Measurements from ENCODE around the gene VPS37B. TPM values are rescaled to one million over a fixed set of nuclear protein-coding genes. Genes with fewer than 3 reads are reported as not detected.
"Not testable (repeated sequence)": the region's sequence is repeated elsewhere in the genome, so short reads cannot be mapped to it uniquely, and the experiment has no call there.

Gene VPS37B
- total and polyA plus RNA-seq, 3 experiments from 2014 or later: 19.3 to 30.6 (median 19.9) TPM

DNA sequence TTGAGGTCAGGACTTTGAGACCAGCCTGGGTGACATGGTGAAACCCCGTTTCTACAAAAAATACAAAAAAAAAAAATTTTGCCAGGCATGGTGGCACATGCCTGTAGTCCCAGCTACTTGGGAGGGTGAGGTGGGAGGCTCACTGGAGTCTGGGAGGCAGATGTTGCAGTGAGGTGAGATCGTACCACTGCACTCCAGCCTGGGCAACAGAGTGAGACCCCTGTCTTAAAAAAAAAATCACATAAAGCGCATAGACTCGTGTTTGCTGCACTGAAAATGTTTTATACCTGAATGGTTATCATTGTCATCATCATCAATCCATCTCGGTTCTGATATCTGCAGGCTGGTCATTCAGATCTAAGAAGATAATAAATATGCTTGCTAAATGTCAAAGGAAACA lies 24.8 kb upstream of the VPS37B start:
- ChIA-PET CTCF (no interaction called here), POLR2A (no interaction called here)
- Histone ChIP-seq H3K9me3 (ENCODE audit: low read length) (no peaks in the 10 kb centered on the region), H3K4me1 (ENCODE audit: insufficient read depth, low read length) (no peaks in the 10 kb centered on the region), H3K27me3 (ENCODE audit: insufficient read depth, low read length, poor library complexity, severe bottlenecking) (no peaks in the 10 kb centered on the region), H3K36me3 (ENCODE audit: insufficient read depth, low read length) (no peaks in the 10 kb centered on the region), H3K27ac (ENCODE audit: low read depth, low read length) (no peak overlapping the region), H3K4me3 (ENCODE audit: low read length) (no peak overlapping the region)
- Mint-ChIP-seq H3K9me3 (no peaks in the 10 kb centered on the region), H3K27ac (peak overlapping the region in 1 of 8 donors; percentile 43), H3K4me1 (no peaks in the 10 kb centered on the region), H3K27me3 (no peaks in the 10 kb centered on the region), H3K4me3 (no peak overlapping the region), H3K36me3 (no peaks in the 10 kb centered on the region)
- DNase-seq: no peak

DNA sequence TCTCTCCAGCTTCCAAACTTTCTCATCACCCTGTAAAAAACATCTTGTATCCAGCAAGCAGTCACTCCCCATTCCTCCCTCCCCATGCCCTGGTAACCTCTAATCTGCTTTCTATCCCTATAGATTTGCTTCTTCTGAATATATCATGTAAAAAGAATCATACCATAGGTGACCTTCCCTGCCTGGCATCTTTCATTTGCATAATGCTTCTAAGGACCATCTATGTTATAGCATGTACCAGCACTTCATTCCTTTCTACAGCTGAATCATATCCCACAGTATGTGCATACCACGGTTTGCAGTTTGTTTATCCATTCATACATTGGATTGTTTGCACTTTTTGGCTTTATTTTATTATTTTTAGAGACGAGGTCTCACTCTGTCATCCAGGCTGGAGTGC lies 22.9 kb upstream of the VPS37B start:
- no peaks in the 10 kb centered on the region for H3K27me3 ChIP-seq (ENCODE audit: insufficient read depth, low read length, poor library complexity, severe bottlenecking)
- Mint-ChIP-seq H3K9me3 (peaks cover 0 to 2% (median 0%) of the 10 kb centered on the region in 5 donors), H3K27me3 (no peaks in the 10 kb centered on the region), H3K4me1 (no peaks in the 10 kb centered on the region), H3K27ac (peak overlapping the region in 1 of 8 donors; percentile 14), H3K4me3 (no peak overlapping the region), H3K36me3 (no peaks in the 10 kb centered on the region)
- H3K36me3 ChIP-seq (ENCODE audit: insufficient read depth, low read length): no peaks in the 10 kb centered on the region
- no peak for DNase-seq
- H3K9me3 ChIP-seq (ENCODE audit: low read length): no peaks in the 10 kb centered on the region
- ChIA-PET POLR2A (no interaction called here), CTCF (interaction anchor here (0.8 kb wide), 1 partner anchor 22 kb away, joined by 3 read pairs; no protein-coding TSS in a partner anchor)
- H3K4me1 ChIP-seq (ENCODE audit: insufficient read depth, low read length): no peaks in the 10 kb centered on the region
- no peak overlapping the region for H3K27ac ChIP-seq (ENCODE audit: low read depth, low read length)
- no peak overlapping the region for H3K4me3 ChIP-seq (ENCODE audit: low read length)

DNA sequence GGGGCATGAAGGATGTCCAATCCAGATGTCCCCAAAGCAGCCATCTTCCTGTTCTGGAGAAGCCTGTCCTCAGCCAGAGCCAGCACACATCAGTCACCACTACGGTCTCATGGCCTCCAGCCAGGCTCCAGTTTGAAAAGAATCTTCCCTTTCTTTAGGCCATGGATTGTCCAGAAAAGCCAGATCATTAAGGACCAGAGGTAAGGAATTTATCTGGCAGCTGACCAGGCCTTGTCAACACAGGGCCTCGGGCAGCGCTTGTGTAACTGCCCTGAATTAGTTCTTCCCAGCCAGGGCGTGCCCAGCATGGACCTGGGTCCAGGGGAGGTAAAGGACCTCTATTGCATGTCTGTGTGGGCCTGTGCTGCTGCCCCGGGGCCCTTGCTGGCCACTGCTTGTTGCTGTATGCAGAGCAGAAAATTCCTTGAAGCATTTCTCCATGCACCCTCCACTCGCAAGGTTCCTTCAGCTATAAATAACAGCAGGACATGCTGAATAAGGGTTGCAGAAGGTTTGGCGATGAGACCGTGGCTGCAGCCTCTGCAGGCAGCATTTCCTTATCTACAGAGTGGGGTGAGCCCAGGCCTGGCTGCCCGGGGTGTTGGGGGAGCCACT lies 21.7 kb upstream of the VPS37B start:
- Mint-ChIP-seq H3K9me3 (peaks cover 0 to 2% (median 0%) of the 10 kb centered on the region in 5 donors), H3K36me3 (no peaks in the 10 kb centered on the region), H3K27ac (peak overlapping the region in 1 of 8 donors; percentile 56), H3K4me3 (no peak overlapping the region), H3K4me1 (no peaks in the 10 kb centered on the region), H3K27me3 (no peaks in the 10 kb centered on the region)
- Histone ChIP-seq H3K4me3 (ENCODE audit: low read length) (no peak overlapping the region), H3K27me3 (ENCODE audit: insufficient read depth, low read length, poor library complexity, severe bottlenecking) (no peaks in the 10 kb centered on the region), H3K27ac (ENCODE audit: low read depth, low read length) (no peak overlapping the region), H3K9me3 (ENCODE audit: low read length) (no peaks in the 10 kb centered on the region), H3K4me1 (ENCODE audit: insufficient read depth, low read length) (no peaks in the 10 kb centered on the region), H3K36me3 (ENCODE audit: insufficient read depth, low read length) (no peaks in the 10 kb centered on the region)
- DNase-seq: no peak
- POLR2A ChIA-PET: no interaction called here
- CTCF ChIA-PET: no interaction called here

DNA sequence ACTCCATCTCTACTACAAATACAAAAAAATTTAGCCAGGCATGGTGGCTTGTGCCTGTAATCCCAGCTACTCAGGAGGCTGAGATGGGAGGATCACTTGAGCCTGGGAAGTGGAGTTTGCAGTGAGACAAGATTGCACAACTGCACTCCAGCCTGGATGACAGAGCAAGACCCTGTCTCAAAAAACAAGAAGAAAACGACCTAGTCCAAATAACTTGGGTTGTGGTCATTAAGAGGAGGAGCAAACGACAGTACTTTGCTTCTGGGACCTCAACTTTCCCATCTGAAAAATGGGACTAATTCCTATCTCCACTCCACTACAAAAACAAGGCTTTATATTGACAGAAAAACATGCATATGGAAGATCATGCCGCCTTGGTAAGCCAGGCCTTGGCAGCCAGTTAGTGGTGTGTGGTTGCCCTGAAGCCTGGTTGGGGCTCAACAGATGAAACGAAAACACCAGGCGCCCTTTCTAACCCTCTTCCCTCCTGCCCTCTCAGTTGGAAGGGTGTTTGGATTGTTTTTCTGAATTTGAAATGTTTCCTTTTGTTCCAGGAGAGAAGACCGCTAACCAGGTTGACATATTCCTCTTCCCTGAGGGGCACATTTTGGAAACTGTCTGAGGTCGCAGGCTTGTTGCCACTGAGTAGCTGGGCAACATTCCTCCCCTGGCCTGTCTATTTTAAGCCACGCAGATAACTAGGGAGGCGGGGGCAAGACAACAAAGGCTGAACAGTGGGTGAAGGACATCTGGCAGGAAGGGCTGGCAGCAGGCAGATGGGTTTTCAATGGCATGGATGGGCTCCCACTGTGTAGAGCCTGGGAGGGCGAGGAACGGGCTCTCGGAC lies 13.7 kb upstream of the VPS37B start:
- Mint-ChIP-seq H3K4me3 (no peak overlapping the region), H3K27me3 (no peaks in the 10 kb centered on the region), H3K36me3 (no peaks in the 10 kb centered on the region), H3K4me1 (no peaks in the 10 kb centered on the region), H3K27ac (peak overlapping the region in 2 of 8 donors; percentile 23 to 74), H3K9me3 (no peaks in the 10 kb centered on the region)
- H3K27me3 ChIP-seq (ENCODE audit: insufficient read depth, low read length, poor library complexity, severe bottlenecking): no peaks in the 10 kb centered on the region
- DNase-seq: no peak
- no peaks in the 10 kb centered on the region for H3K4me1 ChIP-seq (ENCODE audit: insufficient read depth, low read length)
- POLR2A ChIA-PET: no interaction called here
- no peak overlapping the region for H3K27ac ChIP-seq (ENCODE audit: low read depth, low read length)
- H3K4me3 ChIP-seq (ENCODE audit: low read length): no peak overlapping the region
- H3K36me3 ChIP-seq (ENCODE audit: insufficient read depth, low read length): no peaks in the 10 kb centered on the region
- CTCF ChIA-PET: no interaction called here
- no peaks in the 10 kb centered on the region for H3K9me3 ChIP-seq (ENCODE audit: low read length)

DNA sequence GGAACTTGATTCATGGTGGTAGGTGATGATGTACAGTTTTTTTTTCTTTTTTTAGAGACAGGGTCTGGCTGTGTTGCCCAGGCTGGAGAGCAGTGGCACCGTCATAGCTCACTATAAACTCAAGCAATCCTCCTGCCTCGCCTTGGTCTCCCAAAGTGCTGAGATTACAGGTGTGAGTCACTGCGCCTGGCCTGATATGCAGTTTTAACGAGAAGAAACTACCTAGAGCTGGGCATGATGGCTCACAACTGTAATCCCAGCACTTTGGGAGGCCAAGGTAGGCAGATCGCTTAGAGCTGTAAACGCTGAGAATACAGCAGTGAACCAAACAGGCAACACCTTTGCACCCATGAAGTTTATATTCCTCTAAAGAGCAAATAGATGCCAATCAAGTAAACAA lies 13.0 kb upstream of the VPS37B start:
- Histone ChIP-seq H3K4me3 (ENCODE audit: low read length) (no peak overlapping the region), H3K9me3 (ENCODE audit: low read length) (no peaks in the 10 kb centered on the region), H3K27me3 (ENCODE audit: insufficient read depth, low read length, poor library complexity, severe bottlenecking) (no peaks in the 10 kb centered on the region), H3K27ac (ENCODE audit: low read depth, low read length) (no peak overlapping the region), H3K4me1 (ENCODE audit: insufficient read depth, low read length) (no peaks in the 10 kb centered on the region), H3K36me3 (ENCODE audit: insufficient read depth, low read length) (no peaks in the 10 kb centered on the region)
- Mint-ChIP-seq H3K9me3 (no peaks in the 10 kb centered on the region), H3K27ac (no peak overlapping the region), H3K4me1 (no peaks in the 10 kb centered on the region), H3K4me3 (no peak overlapping the region), H3K27me3 (no peaks in the 10 kb centered on the region), H3K36me3 (no peaks in the 10 kb centered on the region)
- no peak for DNase-seq
- ChIA-PET POLR2A (no interaction called here), CTCF (no interaction called here)

DNA sequence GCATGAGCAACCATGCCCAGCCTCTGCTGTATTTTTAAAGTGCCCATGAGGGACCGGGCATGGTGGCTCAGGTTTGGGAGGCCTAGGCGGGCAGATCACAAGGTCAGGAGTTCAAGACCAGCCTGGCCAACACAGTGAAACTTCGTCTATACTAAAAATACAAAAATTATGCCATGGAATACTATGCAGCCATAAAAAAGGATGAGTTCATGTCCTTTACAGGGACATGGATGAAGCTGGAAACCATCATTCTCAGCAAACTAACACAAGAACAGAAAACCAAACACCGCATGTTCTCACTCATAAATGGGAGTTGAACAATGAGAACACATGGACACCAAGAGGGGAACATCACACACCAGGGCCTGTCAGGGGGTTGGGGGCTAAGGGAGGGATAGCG lies 9.3 kb upstream of the VPS37B start:
- H3K4me3 Mint-ChIP-seq; POLR2A ChIA-PET; H3K4me3 ChIP-seq (ENCODE audit: low read length); H3K9me3 Mint-ChIP-seq; H3K27ac ChIP-seq (ENCODE audit: low read depth, low read length); H3K27ac Mint-ChIP-seq; H3K9me3 ChIP-seq (ENCODE audit: low read length); H3K36me3 ChIP-seq (ENCODE audit: insufficient read depth, low read length); H3K36me3 Mint-ChIP-seq; CTCF ChIA-PET; H3K27me3 ChIP-seq (ENCODE audit: insufficient read depth, low read length, poor library complexity, severe bottlenecking); H3K27me3 Mint-ChIP-seq; DNase-seq: not testable (repeated sequence)
- peaks cover 19 to 25% (median 21%) of the 10 kb centered on the region in 3 donors for H3K4me1 Mint-ChIP-seq
- H3K4me1 ChIP-seq (ENCODE audit: insufficient read depth, low read length): peaks cover 18% of the 10 kb centered on the region

DNA sequence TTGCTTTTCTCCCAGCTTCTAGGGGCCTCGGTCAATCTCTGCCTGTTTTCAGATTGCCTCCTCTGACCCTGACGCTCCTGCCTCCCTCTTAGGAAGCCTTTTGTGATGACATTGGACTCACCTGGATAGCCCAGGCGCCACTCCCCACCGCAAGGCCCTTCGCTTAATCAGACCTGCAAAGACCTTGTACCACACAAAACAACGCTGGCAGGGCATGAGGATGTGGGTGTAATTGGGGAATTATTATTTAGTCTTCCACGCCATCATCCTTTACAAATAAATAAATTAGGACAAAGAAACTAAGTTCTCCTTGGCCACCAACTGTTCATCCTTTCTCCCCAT lies 7.7 kb upstream of the VPS37B start:
- peak overlapping the region in 2 of 8 donors; percentile 38 to 75 for H3K27ac Mint-ChIP-seq
- no peaks in the 10 kb centered on the region for H3K27me3 Mint-ChIP-seq
- no peaks in the 10 kb centered on the region for H3K36me3 Mint-ChIP-seq
- no peak overlapping the region for H3K4me3 Mint-ChIP-seq
- CTCF ChIA-PET: no interaction called here
- Histone ChIP-seq H3K4me1 (ENCODE audit: insufficient read depth, low read length) (peaks cover 34% of the 10 kb centered on the region), H3K9me3 (ENCODE audit: low read length) (no peaks in the 10 kb centered on the region), H3K27ac (ENCODE audit: low read depth, low read length) (no peak overlapping the region), H3K4me3 (ENCODE audit: low read length) (no peak overlapping the region), H3K27me3 (ENCODE audit: insufficient read depth, low read length, poor library complexity, severe bottlenecking) (no peaks in the 10 kb centered on the region), H3K36me3 (ENCODE audit: insufficient read depth, low read length) (no peaks in the 10 kb centered on the region)
- no peak for DNase-seq
- POLR2A ChIA-PET: no interaction called here
- peaks cover 33 to 41% (median 37%) of the 10 kb centered on the region in 3 donors for H3K4me1 Mint-ChIP-seq
- H3K9me3 Mint-ChIP-seq: no peaks in the 10 kb centered on the region

DNA sequence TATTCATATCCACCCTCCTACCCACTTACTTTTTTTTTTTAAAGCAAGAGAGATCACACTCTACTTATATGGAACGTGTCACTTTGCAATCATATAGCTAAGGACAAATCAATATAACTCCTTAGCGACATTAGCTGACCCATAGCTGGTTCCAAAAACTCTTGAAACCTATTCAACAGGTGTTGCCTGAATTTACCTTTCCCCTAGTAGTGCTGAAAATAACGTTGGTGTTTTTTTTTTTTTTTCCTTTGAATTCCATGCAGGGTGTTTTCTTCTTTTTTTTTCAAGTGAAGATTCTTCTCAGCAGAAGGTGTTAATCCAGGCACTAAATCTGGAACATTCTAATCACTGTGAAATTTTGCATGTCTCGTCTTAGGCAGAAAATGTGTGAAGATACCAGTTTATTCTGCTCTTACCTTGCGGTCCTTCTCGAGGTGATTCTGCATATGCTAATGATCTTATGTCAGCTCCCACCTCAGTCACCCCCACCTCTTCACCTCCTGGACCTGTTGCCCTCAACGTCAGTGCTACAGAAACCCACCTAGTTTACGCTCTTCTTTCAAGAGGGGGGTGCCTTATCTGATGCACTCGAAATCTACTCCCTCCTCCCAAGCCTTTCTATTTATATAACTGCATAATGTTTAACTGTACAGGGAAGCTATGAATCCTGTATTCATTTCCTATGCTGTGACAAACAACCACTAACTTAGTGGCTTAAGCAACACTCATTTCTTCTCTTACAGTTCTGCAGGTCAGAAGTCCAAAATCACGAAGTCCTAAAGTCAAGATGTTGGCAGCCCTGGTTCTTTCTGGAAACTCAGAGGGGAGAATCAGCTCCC lies 7.1 kb upstream of the VPS37B start:
- no peak for DNase-seq
- no peaks in the 10 kb centered on the region for H3K36me3 Mint-ChIP-seq
- no peaks in the 10 kb centered on the region for H3K27me3 Mint-ChIP-seq
- H3K4me1 ChIP-seq (ENCODE audit: insufficient read depth, low read length): peaks cover 38% of the 10 kb centered on the region
- H3K9me3 Mint-ChIP-seq: no peaks in the 10 kb centered on the region
- ChIA-PET POLR2A (no interaction called here), CTCF (interaction anchor here (0.8 kb wide), 1 partner anchor 15 kb away, joined by 3 read pairs; no protein-coding TSS in a partner anchor)
- H3K4me1 Mint-ChIP-seq: peaks cover 39 to 47% (median 43%) of the 10 kb centered on the region in 3 donors
- H3K36me3 ChIP-seq (ENCODE audit: insufficient read depth, low read length): no peaks in the 10 kb centered on the region
- peak overlapping the region in 1 of 7 donors; percentile 14 for H3K4me3 Mint-ChIP-seq
- no peaks in the 10 kb centered on the region for H3K9me3 ChIP-seq (ENCODE audit: low read length)
- no peaks in the 10 kb centered on the region for H3K27me3 ChIP-seq (ENCODE audit: insufficient read depth, low read length, poor library complexity, severe bottlenecking)
- H3K4me3 ChIP-seq (ENCODE audit: low read length): no peak overlapping the region
- H3K27ac Mint-ChIP-seq: peak overlapping the region in 5 of 8 donors; percentile 7 to 88 (median 74)
- no peak overlapping the region for H3K27ac ChIP-seq (ENCODE audit: low read depth, low read length)

Data from CD8-positive, alpha-beta memory T cell (primary cell).